Activated CD8-positive, alpha-beta memory T cell treated with anti-CD3 and anti-CD28 coated beads, Interleukin-2, amount 10 ng/mL, durations not matched to agents 7 days and 5 days (primary cell): ENCODE measurements around the gene TFF1. TPM values are rescaled to one million over a fixed set of nuclear protein-coding genes. Genes with fewer than 3 reads are reported as not detected.

Source experiments
- ATAC-seq: fragments of 150-1000 bp; cut with Tn5 transposase; one replicate; pipeline ENCODE4 v1.10.0; 2021; ENCODE audit warnings: moderate library complexity
- CTCF ChIA-PET: fragments of 350-600 bp; sonication (Branson Sonifier 250); formaldehyde crosslinking; loops from one replicate; lab custom pipeline; 2021; ENCODE audit warnings: antibody characterized with exemption; lab: Charles Lee
- DNase-seq: peaks from one replicate; pipeline ENCODE4 v3.0.0-alpha.2; 2020
- H3K27ac Mint-ChIP-seq: one replicate; pipeline ENCODE4 v1.8.0; 2021; ENCODE audit warnings: mild to moderate bottlenecking, mixed read lengths
- H3K27me3 Mint-ChIP-seq: one replicate; pipeline ENCODE4 v1.8.0; 2021; ENCODE audit warnings: mixed read lengths
- H3K36me3 Mint-ChIP-seq: one replicate; pipeline ENCODE4 v1.8.0; 2021; ENCODE audit warnings: mild to moderate bottlenecking, mixed read lengths
- H3K4me1 Mint-ChIP-seq: one replicate; pipeline ENCODE4 v1.8.0; 2021; ENCODE audit warnings: mixed read lengths
- H3K4me3 Mint-ChIP-seq: one replicate; pipeline ENCODE4 v1.8.0; 2021; ENCODE audit warnings: mild to moderate bottlenecking, moderate library complexity, mixed read lengths
- H3K9me3 Mint-ChIP-seq: one replicate; pipeline ENCODE4 v1.8.0; 2022; ENCODE audit warnings: low read depth, mixed read lengths
- total RNA-seq, 2 experiments: library from RNA; stranded (reverse); gene quantifications; one replicate each; pipeline ENCODE4 v1.2.3, GENCODE V29; 2021

The TFF1 gene
- total RNA-seq, 2 experiments from 2014 or later, result not detected

GRCh38 chr21:42395905-42396651, 29.7 kb upstream of the TFF1 start, which contains the start of gene TMPRSS3:
TMPRSS3 (minus strand) TSS chr21:42396052; CDS start chr21:42395417, 635 bp downstream.
- peaks cover 28% of the 10 kb centered on the region for H3K36me3 Mint-ChIP-seq
- H3K4me1 Mint-ChIP-seq, result peaks cover 50% of the 10 kb centered on the region
- no peaks in the 10 kb centered on the region for H3K27me3 Mint-ChIP-seq
- ATAC-seq (no peak), DNase-seq (no peak)
- H3K9me3 Mint-ChIP-seq, result no peaks in the 10 kb centered on the region
- no peak within 1 kb of the TSS for H3K4me3 Mint-ChIP-seq
- CTCF ChIA-PET, result interaction anchor here (0.7 to 1.6 kb wide), 2 partner anchors 16 to 54 kb away, joined by 3 read pairs; no protein-coding TSS in a partner anchor
- H3K27ac Mint-ChIP-seq, result no peak within 1 kb of the TSS

DNA sequence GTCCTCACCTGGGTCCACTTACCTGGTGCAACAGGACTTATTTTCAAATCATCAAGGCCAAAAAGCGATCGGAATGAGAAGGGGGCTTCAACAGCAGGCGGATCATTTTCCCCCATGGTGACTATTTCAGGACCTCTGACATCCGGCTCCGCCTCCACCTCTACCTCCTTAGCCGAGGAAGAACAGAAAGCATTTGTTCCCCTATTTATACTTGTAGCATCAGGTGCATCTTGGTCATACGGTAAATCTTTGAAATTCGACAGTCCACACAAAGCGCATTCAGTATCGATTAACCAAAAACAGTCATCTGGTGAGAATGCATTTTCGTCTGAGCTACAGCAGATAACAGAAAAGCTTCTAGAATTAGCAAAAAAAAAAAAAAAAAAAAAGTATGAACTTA, 29.0 kb upstream of the TFF1 start:
- Mint-ChIP-seq H3K36me3 (peaks cover 30% of the 10 kb centered on the region), H3K27ac (no peak overlapping the region), H3K4me3 (no peak overlapping the region), H3K4me1 (peaks cover 49% of the 10 kb centered on the region), H3K9me3 (no peaks in the 10 kb centered on the region), H3K27me3 (no peaks in the 10 kb centered on the region)
- ATAC-seq (no peak), DNase-seq (no peak)
- CTCF ChIA-PET, result no interaction called here

DNA sequence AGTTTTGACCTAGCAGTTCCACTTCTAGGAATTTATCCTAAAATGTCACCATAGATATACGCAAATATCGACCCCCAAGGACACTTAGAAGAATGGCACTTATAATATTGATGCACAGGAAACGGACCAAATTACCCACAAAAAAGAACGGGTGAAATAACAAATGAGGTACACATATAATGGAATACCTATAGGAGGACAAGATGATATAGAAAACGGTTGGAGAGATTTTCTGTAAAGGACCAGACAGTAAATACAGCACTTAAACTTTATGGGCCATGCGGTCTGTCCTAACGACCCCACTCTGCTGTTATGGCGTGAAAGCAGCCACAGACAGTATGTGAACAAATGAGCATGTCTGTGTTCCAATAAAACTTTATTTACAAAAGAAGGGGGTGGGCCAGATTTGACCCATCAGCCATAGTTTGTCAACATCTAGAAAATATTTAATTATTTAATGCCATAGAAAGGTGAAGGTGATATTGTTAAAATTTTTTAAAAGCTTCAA, 27.2 kb upstream of the TFF1 start:
- Mint-ChIP-seq H3K27me3 (no peaks in the 10 kb centered on the region), H3K36me3 (peaks cover 35% of the 10 kb centered on the region), H3K4me1 (peaks cover 55% of the 10 kb centered on the region), H3K4me3 (peak overlapping the region; percentile 56), H3K9me3 (no peaks in the 10 kb centered on the region), H3K27ac (peak overlapping the region; percentile 73)
- no peak for DNase-seq
- peak; percentile 16 for ATAC-seq
- CTCF ChIA-PET, result interaction anchor here (0.8 to 3.1 kb wide), 7 partner anchors 11 to 49 kb away, joined by 3 to 17 read pairs (median 6); partner anchors contain the start of gene UBASH3A

GRCh38 chr21:42392731-42393442, 26.6 kb upstream of the TFF1 start:
- H3K36me3 Mint-ChIP-seq, result peaks cover 32% of the 10 kb centered on the region

GRCh38 chr21:42391297-42391696, 25.0 kb upstream of the TFF1 start:
- no peak for DNase-seq
- no peak for ATAC-seq
- peaks cover 52% of the 10 kb centered on the region for H3K4me1 Mint-ChIP-seq
- no peaks in the 10 kb centered on the region for H3K9me3 Mint-ChIP-seq
- H3K27ac Mint-ChIP-seq, result no peak overlapping the region
- CTCF ChIA-PET, result no interaction called here
- peaks cover 33% of the 10 kb centered on the region for H3K36me3 Mint-ChIP-seq
- no peak overlapping the region for H3K4me3 Mint-ChIP-seq
- no peaks in the 10 kb centered on the region for H3K27me3 Mint-ChIP-seq

More at GRCh38 chr21:42392731-42393442, 26.6 kb upstream of the TFF1 start:
- H3K27ac Mint-ChIP-seq, result peak overlapping the region; percentile 73
- H3K27me3 Mint-ChIP-seq, result no peaks in the 10 kb centered on the region
- CTCF ChIA-PET, result interaction anchor here (0.8 to 3.1 kb wide), 8 partner anchors 11 to 50 kb away, joined by 3 to 17 read pairs (median 4); partner anchors contain the start of gene UBASH3A
- H3K4me1 Mint-ChIP-seq, result peaks cover 50% of the 10 kb centered on the region
- ATAC-seq (peak; percentile 78), DNase-seq (no peak)
- H3K4me3 Mint-ChIP-seq, result peak overlapping the region; percentile 56
- no peaks in the 10 kb centered on the region for H3K9me3 Mint-ChIP-seq

DNA sequence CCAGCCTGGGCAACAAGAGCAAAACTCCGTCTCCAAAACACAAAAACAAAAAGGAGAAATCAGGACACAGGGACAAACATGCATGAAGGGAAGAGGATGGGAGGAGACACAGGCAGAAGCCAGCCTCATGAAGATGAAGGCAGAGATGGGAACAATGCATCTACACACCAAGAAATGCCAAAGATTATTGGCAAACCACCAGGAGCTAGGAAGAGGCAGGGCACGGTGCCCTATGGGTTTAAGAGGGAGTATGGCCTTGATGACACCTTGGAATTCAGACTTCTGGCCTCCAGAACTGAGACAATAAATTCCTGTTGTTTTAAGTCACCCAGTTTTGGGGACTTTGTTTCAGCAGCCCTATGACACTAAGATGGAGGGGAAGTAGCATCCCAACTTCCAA, 24.4 kb upstream of the TFF1 start:
- peaks cover 37% of the 10 kb centered on the region for H3K36me3 Mint-ChIP-seq
- CTCF ChIA-PET, result no interaction called here
- H3K4me1 Mint-ChIP-seq, result peaks cover 51% of the 10 kb centered on the region
- H3K4me3 Mint-ChIP-seq, result no peak overlapping the region
- H3K27ac Mint-ChIP-seq, result no peak overlapping the region
- no peak for ATAC-seq
- no peaks in the 10 kb centered on the region for H3K9me3 Mint-ChIP-seq
- no peaks in the 10 kb centered on the region for H3K27me3 Mint-ChIP-seq
- DNase-seq, result no peak

GRCh38 chr21:42390193-42390592, 23.9 kb upstream of the TFF1 start:
- H3K4me1 Mint-ChIP-seq, result peaks cover 53% of the 10 kb centered on the region
- no peaks in the 10 kb centered on the region for H3K9me3 Mint-ChIP-seq
- H3K4me3 Mint-ChIP-seq, result no peak overlapping the region
- no peak overlapping the region for H3K27ac Mint-ChIP-seq
- no peaks in the 10 kb centered on the region for H3K27me3 Mint-ChIP-seq
- DNase-seq (no peak), ATAC-seq (no peak)
- CTCF ChIA-PET, result no interaction called here
- H3K36me3 Mint-ChIP-seq, result peaks cover 36% of the 10 kb centered on the region

GRCh38 chr21:42389449-42389835, 23.1 kb upstream of the TFF1 start:
- DNase-seq (no peak), ATAC-seq (no peak)
- no peaks in the 10 kb centered on the region for H3K9me3 Mint-ChIP-seq
- peaks cover 36% of the 10 kb centered on the region for H3K36me3 Mint-ChIP-seq
- H3K4me3 Mint-ChIP-seq, result peak overlapping the region; percentile 20
- H3K4me1 Mint-ChIP-seq, result peaks cover 57% of the 10 kb centered on the region
- H3K27me3 Mint-ChIP-seq, result no peaks in the 10 kb centered on the region
- H3K27ac Mint-ChIP-seq, result peak overlapping the region; percentile 69
- CTCF ChIA-PET, result interaction anchor here (1.7 kb wide), 1 partner anchor 14 kb away, joined by 7 read pairs; the partner anchor contains the start of gene UBASH3A

DNA sequence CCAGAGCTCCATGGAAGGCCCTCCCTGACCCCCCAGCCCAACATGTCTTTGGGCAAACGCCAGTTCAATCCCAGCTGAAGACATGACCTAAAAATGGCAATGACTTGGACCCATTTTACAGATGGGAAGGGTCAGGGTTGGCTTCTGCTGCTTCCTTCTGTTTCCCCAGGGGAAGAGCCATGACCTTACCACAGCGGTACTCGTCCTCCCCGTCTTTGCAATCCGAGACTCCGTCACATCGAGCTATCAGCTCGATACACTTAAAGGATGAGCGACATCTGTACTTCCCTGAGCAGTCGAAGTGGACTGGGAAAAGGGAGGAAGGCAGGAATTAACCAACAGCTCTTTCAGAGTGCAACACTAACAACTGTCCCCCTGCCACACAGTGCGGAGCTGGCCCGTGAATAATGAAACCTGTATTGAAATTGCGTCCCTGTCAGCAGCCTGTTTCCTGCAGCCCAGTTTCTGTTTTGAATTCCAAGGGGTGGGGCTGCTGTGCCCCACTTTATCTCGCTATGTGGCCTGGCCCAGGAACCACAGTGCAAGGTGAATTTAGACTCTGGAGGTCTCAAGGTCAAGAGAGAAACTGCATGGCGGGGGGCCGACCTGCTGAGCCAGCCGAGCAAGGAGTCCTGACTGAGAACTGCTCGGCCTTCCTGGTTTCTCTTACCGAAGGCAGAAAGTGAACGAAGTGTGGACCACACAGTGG, 22.6 kb upstream of the TFF1 start:
- H3K36me3 Mint-ChIP-seq, result peaks cover 39% of the 10 kb centered on the region
- peak overlapping the region; percentile 69 for H3K27ac Mint-ChIP-seq
- peak overlapping the region; percentile 20 for H3K4me3 Mint-ChIP-seq
- no peaks in the 10 kb centered on the region for H3K9me3 Mint-ChIP-seq
- CTCF ChIA-PET, result interaction anchor here (1.7 kb wide), 1 partner anchor 15 kb away, joined by 7 read pairs; the partner anchor contains the start of gene UBASH3A
- peak; percentile 69 for ATAC-seq
- no peaks in the 10 kb centered on the region for H3K27me3 Mint-ChIP-seq
- peaks cover 61% of the 10 kb centered on the region for H3K4me1 Mint-ChIP-seq
- DNase-seq, result no peak

- CTCF ChIA-PET, result interaction anchor here (1.2 to 1.7 kb wide), 3 partner anchors 16 to 49 kb away, joined by 4 to 7 read pairs (median 4); partner anchors contain the start of gene UBASH3A
- peaks cover 54% of the 10 kb centered on the region for H3K4me1 Mint-ChIP-seq
- no peaks in the 10 kb centered on the region for H3K9me3 Mint-ChIP-seq
- no peaks in the 10 kb centered on the region for H3K27me3 Mint-ChIP-seq
- no peak for ATAC-seq
- H3K36me3 Mint-ChIP-seq, result peaks cover 44% of the 10 kb centered on the region
- H3K4me3 Mint-ChIP-seq, result no peak overlapping the region
- no peak overlapping the region for H3K27ac Mint-ChIP-seq
- DNase-seq, result no peak
Measured at GRCh38 chr21:42387843-42388340, 21.6 kb upstream of the TFF1 start.

DNA sequence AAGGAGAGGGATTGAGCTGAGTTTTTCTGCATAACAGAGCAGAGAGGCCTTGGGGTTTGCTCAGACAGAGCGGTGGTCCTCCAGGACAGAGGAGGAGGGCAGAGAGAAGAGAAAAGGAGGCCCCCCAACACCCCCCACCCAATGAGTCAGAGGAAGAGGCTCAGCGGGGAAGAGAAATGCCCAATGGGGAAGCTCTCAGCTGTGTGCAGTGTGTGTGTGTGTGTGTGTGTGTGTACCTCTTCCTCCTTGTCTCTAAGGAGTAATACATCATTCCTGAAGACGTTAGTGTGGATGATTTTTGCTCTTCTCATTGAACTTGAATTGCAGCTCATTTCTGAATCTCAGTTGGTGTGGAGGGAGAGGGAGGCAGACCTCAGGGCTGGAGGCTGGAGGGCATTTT, 20.8 kb upstream of the TFF1 start:
- Mint-ChIP-seq H3K27ac (no peak overlapping the region), H3K4me3 (no peak overlapping the region), H3K9me3 (peaks cover 6% of the 10 kb centered on the region), H3K36me3 (peaks cover 47% of the 10 kb centered on the region), H3K27me3 (no peaks in the 10 kb centered on the region), H3K4me1 (peaks cover 48% of the 10 kb centered on the region)
- CTCF ChIA-PET, result interaction anchor here (1.0 to 1.6 kb wide), 3 partner anchors 17 to 49 kb away, joined by 3 to 4 read pairs (median 4); partner anchors contain the start of gene UBASH3A
- no peak for DNase-seq
- ATAC-seq, result no peak

- H3K36me3 Mint-ChIP-seq, result peaks cover 53% of the 10 kb centered on the region
- H3K9me3 Mint-ChIP-seq, result peaks cover 13% of the 10 kb centered on the region
- ATAC-seq (no peak), DNase-seq (no peak)
- CTCF ChIA-PET, result no interaction called here
- no peak overlapping the region for H3K27ac Mint-ChIP-seq
- H3K27me3 Mint-ChIP-seq, result no peaks in the 10 kb centered on the region
- peaks cover 42% of the 10 kb centered on the region for H3K4me1 Mint-ChIP-seq
- no peak overlapping the region for H3K4me3 Mint-ChIP-seq
Measured at GRCh38 chr21:42386034-42386591, 19.8 kb upstream of the TFF1 start.
